Stimulated activated CD4-positive, alpha-beta T cell treated with anti-CD3 and anti-CD28 coated beads, Interleukin-1b, Interleukin-23, amount 100 ng/mL, for 4 hours (primary cell): ENCODE measurements around the gene OAS2.
A peak's percentile ranks its signal among the peaks of the same experiment; 100 is the strongest.

Experiments
- DNase-seq, 2 donors: peaks; one replicate each; pipeline ENCODE4 v3.0.0-alpha.2; 2020; ENCODE audit warnings: low read depth in 2 of 2

OAS2 gene

DNA sequence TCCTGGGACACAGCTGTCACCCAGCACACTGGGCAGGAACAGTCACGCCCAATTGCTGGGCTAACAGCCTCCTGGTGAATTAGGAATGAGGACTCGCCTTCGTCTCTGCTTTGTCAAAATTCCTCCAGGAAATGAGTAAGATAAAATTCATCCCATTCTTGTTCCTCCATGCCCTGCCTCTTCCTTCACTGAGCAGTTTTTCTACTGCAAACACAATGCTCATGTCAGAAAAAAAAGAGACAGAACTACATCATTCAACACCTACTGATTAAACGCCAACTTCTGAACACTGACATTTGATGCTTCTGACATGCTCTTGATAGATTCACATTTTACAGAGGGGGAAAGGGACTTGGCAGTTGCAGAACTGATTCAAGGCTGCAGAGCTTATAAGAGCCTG, 40.7 kb downstream of the OAS2 start:
- DNase-seq, result no peak

DNA sequence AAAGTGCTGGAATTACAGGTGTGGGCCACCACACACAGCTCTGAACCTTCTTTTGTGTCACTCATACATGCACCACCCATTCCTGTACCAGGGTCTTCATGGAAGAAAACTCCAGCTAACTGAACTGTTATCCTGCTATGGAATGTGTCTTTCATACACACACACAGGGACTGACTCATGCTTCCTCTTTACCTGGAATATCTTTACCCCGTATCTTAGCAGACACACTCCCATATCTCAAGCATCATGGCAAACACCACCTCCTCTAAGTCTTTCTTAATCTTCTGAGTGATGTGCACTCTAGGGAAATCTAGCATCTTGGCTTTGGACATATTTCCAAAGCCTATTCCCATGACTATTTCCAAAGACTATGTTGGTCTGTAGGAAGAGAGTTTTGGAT, 43.2 kb downstream of the OAS2 start:
- DNase-seq, result no peak

DNA sequence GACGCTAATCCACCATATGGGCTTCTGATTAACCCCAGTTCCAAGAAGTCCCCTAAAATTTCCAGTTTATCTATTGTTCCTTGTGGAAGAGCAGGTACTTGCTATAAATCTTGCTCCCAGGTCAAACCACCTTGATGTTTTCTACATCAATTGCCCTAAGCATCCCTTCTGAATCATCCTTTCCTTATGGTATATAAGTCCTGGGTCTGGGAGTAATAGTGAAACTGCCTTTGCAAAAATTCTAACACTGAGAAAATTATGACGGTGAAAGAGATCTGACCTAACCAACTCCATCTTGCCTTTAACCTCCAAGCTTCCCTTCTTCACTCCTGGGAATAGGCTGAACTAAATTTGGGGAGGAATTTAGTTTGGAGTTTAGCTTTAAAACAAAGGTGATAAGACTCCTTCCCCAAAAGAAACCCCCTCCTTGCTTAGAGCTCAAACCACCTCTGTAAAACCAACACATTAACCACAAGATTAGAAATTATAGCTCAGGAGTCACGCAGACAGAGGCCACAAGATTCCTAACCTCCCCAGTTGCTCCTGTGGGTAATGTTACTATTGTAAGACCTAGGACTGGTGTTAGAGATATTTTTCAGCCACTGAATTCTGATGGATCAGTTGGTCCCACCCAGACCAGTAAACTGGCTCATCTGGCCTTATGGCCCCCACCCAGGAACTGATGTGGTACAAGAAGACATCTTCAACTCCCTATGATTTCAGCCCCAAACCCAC, 44.4 kb downstream of the OAS2 start:
- DNase-seq, result no peak

- DNase-seq, result no peak
These were observed 49.4 kb downstream of the OAS2 start for GRCh38 chr12:113027726-113028125.

GRCh38 chr12:113030875-113031525, 52.7 kb downstream of the OAS2 start:
- DNase-seq, result no peak

DNA sequence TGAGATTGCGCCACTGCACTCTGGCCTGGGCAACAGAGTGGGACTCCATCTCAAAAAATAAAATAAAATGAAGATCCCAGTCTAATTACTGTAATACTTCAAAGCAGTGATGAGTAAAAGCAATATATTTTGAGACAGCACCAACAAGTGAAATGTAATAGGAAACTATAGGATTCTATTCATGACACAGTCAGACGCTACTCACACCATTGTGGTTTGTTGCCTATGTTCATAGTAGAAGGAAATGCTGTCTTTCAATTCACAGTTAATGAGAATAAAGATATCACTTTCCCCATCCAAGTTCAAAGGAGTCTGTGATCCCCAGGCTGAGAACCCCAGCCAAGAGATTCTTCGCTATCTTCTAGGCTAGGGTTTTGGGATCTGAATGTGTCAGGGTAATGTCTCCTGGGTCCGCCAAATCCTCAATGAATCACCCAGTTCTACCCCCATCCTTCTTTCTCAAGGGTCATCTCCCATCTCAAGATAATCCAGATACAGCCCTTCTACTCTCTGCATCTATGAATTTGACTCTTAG, 61.7 kb downstream of the OAS2 start:
- no peak for DNase-seq

DNA sequence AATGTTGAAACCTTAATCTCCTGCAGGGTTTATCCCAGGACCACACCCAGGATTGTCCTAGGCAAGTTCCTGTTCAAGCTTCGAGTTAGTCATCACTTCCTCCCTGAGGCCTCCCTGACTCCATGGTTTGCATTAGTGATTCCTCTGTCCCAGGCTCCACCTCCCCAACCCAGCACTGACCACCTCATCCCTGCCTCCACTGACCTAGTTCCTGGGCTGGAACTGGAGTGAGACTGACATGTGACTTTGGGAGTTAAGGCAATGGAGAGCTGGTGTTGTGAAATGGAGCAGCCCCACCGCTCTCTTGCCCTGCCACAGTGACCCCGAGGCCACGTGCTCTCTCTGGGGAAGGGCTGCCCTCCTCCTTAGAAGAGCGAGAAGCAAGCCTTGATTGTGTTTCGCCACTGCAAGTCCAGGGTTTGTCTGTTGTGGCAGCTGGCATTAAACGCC, 62.4 kb downstream of the OAS2 start:
- no peak for DNase-seq

DNA sequence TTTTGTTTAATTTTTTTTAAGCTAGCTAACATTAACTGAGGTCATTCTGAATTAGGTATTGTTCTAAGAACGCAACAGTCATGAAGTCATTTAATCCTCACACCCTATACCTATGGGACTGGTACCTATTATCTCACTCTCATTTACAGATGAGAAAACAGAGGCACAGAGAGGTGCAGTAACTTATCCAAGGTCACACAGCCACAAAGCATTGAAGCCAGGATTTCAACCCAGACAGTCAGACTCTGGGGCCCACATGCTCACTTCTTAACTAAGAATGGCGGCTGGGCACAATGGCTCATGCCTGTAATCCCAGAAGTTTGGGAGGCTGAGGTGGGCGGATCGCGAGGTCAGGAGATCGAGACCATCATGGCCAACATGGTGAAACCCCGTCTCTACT, 63.2 kb downstream of the OAS2 start:
- no peak for DNase-seq

- no peak for DNase-seq
These were observed 64.9 kb downstream of the OAS2 start for GRCh38 chr12:113043240-113043639.

DNA sequence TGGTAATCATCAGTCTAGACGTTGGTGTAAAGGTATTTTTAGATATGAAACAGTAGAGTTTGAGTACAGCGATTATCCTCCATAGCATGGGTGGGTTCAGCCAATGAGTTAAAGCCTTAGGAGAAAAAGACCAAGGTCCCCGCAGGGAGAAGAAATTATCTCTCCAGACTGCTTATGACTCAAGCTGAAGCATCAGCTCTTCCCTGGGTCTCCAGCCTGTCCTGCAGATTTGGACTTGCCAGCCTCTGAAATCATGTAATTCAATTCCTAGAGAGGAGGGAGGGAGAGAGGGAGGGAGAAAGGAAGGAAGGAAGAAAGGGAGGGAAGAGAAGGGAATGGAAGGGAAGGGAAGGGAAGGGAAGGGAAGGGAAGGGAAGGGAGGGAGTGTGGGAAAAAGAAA, 66.2 kb downstream of the OAS2 start:
- DNase-seq, result no peak

GRCh38 chr12:113048716-113049127, 70.4 kb downstream of the OAS2 start:
- DNase-seq, result peak in 1 of 2 donors; percentile 70

DNA sequence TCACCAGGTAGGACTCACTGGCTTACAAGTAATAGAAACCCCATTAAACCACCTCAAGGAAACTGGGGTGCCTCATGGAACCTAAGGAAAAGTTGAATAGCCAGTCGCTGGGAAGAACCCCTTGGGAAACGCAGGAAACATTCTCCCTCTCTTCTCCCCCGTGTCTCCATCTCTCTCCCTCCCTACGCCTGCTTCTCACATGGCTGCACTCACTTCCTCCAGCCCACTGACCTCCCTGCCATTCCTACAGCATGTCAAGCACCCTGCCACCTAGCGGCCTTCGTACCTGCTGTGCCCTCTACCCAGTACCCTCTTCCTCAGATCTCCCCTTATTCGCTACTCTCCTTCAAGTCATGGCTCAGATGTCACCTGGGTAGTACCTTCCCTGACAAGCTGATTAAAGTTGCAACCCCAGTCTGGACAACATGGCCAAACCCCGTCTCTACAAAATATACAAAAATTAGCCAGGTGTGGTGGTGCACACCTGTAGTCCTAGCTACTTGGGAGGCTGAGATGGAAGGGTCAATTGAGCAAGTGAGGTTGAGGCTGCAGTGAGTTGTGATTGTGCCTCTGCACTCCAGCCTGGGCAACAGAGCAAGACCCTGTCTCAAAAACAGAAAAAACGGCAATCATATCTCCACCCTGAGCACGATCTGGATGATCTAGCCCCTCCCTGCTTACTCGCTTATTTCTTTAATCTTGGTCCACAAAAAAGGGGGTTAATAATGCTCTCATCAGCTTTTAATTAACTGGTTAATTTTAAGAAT, 71.8 kb downstream of the OAS2 start:
- DNase-seq, result no peak

- DNase-seq, result no peak
These were observed 72.5 kb downstream of the OAS2 start for GRCh38 chr12:113050795-113051194.

- no peak for DNase-seq
These were observed 73.4 kb downstream of the OAS2 start for GRCh38 chr12:113051759-113052158.

DNA sequence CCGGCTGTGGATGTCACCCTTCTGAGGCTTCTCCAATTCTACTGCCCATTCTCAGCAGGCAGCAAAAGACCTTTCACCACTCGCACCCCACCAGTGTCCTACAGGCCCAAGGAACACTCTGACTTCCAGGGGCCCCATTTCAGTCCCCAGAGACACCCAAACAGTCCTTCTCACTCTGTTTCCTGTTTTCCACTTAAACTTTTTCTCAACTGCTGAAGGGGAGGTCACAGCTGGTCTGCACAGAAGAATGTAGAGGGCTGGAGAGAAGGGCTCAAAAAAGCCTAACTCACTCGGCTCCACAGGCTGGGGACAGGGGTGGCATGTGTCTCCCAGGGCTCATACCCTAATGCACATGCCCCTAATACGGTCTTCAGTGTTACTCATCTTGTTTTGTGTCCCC, 74.0 kb downstream of the OAS2 start:
- DNase-seq, result no peak

- DNase-seq, result no peak
These were observed 76.7 kb downstream of the OAS2 start for GRCh38 chr12:113054948-113055486.

DNA sequence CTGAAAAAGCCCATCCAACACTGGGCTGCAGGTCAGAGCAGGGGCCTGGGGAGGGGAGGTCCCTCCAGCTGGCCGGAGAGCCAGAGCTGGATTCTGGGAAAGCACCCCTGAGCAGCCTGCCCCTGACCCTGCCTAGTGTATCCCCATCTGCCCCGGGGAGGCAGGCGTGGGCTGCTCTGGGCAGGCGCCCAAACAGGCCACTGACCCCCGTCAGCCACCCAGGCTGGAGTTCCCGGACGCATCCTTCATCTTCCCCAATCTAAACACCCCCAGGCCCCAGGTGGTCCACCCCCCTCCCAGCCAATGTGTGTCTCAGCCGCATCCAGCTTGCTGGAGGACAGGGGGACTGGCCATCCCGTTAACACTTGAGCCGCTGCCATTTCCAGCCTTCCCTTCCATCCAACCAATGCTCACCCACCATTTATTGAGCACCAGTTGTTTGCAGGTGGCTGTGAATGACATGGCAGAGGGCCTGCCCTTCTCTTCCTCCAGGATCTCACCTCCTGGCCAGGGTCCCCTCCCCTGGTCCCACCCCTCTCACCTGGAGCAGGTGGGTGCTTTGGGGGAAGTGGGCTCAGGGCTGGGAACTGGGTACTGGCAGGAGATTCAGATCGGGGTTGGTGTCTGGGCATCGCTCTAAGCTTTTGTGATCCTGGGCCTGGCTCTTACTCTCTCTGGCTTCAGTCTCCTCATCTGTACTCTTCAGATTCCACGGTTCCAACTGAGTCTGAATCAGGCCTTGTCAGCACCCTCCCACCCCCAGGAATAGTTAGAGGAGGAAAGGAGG, 77.5 kb downstream of the OAS2 start:
- no peak for DNase-seq

DNA sequence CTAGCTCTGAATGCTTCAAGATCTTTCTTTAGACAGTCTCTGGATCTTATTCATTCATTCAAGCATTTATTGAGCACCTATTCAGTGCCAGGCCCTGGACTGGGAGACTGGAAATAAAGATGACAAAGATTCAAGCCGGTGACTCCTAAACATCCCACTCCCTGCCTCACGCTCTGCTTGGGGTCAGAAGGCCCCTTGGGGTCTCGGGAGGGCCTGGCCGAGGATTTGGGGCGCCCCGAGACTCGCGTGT, 78.0 kb downstream of the OAS2 start:
- no peak for DNase-seq

GRCh38 chr12:113056631-113057488, 78.5 kb downstream of the OAS2 start, which contains the start of gene DTX1:
TSS of gene DTX1 (plus strand) at chr12:113056730. CDS start at chr12:113058193, 1,463 bp downstream.
- peak; percentile 22 to 42 for DNase-seq
